Glomerular visceral epithelial cell (primary cell): Measurements from ENCODE around the gene MRPS18B.

ENCODE experiments used
- DNase-seq: peaks from one replicate; pipeline ENCODE4 v3.0.0-alpha.2; 2016; ENCODE audit errors: extremely low spot score

Gene MRPS18B

DNA sequence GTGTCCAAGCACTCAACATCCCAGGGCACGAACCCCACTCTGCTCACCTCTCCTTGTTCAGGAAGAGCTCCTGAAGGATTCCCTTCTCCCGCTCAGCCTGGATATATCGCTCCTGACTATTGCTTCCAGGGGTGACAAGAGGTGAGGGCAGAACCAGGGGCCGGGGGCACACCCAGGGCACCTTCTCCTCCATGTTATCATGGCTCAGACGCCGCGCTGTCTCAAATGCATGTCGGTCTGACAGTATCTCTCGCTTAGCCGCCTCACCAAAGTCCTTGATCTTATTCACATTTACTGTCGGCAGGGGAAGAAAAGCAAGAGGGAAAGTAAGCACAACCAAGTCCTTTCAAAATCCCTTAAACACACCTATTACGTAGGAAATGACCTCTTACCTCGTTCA is 13.7 kb upstream of the MRPS18B start:
- DNase-seq: no peak

DNA sequence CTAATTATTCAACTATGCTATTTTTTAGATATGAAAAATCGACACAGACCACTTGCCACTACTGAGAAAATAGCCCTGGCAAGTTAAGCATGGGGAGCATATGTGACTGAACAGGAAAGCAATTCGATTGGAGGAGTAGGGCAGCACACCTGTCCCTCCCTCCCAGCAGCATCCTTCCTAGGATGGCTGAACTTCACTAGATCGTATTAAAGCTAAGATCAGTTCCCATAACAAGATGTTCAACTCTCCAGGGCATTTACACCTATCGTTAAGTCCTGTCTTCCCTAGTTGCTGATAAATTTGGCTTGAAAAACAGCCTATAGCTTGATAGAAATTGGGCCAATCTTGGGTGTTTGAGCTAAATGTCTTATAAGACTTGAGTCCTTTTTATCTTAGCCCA is 7.6 kb upstream of the MRPS18B start:
- DNase-seq: no peak

DNA sequence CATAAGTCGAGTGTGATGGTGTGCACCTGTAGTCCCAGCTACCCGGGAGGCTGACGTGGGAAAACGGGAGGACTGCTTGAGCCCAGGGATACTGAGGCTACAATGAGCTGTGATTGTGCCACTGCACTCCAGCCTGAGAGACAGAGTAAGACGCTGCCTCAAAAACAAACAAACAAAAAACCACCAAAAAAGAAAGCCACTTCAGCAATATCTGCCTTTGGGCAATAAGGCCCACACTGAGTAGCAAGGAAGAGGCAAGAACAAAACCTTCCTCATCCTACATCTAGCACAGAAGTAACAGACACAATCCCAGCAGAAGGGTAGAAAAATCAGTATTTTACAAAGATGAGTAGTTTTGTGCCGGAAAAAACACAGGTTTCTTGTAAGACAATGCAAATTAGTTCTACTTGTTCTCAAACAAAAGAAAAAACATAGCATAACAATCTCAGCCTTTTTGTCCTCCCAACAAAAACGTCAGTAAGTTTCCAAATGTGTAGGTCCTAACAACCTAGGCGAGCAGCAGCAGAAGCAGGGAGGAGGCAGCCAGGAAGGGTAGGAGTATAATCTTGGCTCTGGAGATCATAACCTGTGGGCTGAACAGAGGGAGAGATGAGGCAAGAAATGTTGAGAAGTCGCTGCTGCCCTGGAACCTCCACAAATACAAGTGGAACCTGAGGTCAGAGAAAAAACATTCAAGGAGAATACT is 6.3 kb upstream of the MRPS18B start:
- DNase-seq: no peak

DNA sequence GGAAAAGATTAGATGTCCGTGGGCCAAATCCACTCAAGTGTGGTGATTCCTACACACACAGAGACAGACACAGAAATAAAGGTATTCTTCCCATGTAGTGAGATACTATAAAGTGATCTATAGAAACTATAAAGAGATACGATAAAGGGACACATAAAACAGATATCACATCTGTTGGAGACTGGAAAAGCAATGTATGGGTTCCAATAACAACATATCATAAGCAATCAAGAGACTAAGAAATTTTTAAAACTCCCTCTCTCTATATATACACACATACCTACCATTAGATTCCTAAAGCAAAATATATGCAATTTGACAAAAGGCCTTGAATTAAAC is 5.8 kb upstream of the MRPS18B start:
- DNase-seq: no peak

DNA sequence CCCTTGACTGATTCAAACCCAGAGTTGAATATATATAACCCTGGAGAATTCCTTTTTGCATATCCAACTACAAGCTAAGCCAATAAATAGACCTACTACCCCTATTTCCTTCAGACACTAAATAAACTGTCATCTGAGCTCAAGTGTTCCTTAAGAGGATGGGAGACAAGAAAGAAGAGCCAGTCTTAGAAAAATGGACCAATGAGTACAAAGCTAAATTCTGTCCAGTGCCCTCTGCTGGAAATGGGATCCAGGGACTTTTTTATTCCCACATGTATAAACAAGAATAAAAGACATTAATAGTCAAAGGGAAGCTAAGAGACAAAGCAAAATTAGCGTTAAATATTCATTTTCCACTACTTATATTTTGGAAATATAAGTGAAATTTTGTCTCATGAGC is 5.4 kb upstream of the MRPS18B start:
- DNase-seq: peak; percentile 37

DNA sequence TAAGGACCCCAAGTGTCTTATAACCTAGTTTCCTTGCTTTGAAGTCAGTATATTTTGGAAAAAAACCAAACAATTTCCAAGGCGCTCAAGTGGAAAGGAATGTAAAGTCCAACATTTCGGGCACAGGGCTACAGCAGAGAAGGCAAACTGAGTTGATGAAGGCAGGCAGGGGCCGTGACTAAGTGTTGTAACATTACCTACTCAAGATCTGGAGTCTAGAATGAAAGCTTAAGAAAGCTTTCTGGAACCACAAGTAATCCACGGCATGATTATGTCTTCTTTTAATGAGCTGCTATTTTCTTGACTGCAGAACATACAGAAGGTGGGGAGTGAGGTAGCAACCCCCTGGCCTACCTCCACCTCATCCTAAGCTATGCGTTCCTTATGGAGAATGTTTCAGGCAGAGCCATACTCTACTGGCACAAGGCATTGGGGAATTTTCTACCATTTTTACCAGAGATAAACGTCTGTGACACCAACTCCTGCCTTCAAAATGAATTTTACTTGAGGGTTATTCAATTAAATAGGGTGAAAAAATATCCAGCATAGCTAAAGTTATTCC is 4.9 kb upstream of the MRPS18B start:
- peak; percentile 87 for DNase-seq

GRCh38 chr6:30613251-30614043 is 4.2 kb upstream of the MRPS18B start:
- peak; percentile 45 for DNase-seq

- DNase-seq: no peak
Measured at GRCh38 chr6:30614044-30614842, 3.4 kb upstream of the MRPS18B start.

DNA sequence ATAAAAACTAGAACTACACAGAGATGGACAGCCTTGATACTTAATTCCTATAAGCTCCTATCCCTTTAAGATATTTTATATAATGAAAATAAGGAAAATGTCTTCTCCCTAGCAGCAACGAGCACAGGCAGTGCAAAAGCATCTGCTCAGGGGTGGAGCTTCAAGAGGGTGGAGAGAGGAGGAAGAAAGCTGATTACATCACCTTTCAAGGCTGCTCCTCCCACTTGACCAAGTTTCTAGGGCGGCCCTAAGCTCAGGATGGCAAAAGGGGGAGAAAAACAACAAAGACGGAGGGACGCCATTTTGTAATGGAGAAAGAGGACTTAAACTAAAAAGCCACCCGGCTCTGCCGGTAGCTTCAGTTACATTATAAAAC is 2.8 kb upstream of the MRPS18B start:
- peak; percentile 98 for DNase-seq

DNA sequence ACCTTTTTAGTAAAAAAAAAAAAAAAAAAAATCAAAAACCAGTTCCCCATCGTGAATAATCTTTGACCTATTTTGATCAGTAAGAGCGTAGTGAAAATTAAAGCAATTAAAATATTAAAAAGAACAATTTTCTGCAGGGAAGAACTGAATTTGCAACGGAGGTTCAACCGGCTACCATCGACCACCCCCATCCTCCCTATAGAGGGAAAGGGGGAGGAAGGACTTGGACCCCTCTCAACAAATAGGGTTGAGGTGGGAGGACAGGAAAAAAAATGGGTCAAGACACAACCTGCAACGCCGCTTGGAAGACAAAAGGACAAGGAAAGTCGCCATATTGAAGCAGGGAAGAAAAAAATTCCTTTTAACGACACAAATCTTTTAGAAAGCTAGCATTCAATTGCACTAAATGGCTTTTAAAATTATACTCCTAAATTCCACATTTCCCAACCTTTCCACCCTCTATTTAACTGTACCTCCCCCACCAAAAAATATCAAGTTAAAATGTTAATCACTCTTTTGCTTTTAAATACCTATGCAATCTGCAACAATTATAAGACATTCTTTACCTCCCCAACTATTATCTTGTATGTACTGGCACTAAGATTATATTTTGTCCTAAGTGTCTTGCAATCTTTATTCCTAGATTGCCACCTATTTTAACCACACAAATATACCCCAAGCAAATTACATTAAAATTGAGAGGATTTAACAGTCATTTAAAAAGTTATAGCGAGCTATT is 2.3 kb upstream of the MRPS18B start:
- peak; percentile 90 for DNase-seq

DNA sequence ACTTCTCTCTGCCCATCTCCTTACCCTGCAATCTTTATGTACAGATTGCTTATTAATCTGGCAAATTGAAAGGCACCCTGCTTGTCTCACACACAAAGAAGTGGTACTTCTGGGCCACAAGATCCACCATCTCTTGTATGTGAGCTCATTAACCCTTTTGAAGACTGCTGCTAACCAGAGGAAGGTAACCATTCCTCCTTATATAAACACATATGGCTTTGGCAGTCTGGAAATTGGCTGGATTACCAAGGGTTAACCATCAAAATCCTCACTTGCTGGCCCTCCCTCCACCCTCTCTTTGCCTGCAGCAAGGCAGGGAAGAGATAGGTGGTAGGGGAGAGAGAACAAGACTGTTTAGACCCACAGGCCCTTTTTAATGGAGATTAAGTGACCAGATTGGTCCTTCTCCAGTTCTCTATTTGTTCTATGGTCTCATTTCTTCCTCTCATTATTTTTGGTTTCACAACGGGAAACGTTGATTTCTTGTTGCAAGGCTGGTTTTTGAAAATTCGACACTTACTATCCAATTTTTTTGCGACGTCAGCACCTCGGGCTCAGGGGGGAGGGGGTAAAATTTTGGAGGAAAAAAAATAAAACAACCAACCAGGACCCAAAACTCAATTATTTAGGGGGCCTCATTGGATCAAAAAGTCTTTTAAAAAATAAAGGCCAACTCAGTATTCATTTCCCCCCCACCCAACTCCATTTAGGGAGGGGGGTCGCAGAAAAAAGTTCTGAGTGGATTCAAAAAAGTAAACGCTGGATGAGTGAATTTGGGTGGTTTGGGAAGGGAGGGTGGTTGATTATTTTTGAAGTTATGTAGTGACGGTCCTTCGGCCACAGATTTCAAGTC is 1.5 kb upstream of the MRPS18B start:
- DNase-seq: peak; percentile 51

GRCh38 chr6:30616811-30617564 is 652 bp upstream of the MRPS18B start, which contains the start of gene PPP1R10:
Gene PPP1R10 (minus strand): TSS chr6:30617243. CDS start chr6:30609944, 7,299 bp downstream.
- peak; percentile 100 for DNase-seq

DNA sequence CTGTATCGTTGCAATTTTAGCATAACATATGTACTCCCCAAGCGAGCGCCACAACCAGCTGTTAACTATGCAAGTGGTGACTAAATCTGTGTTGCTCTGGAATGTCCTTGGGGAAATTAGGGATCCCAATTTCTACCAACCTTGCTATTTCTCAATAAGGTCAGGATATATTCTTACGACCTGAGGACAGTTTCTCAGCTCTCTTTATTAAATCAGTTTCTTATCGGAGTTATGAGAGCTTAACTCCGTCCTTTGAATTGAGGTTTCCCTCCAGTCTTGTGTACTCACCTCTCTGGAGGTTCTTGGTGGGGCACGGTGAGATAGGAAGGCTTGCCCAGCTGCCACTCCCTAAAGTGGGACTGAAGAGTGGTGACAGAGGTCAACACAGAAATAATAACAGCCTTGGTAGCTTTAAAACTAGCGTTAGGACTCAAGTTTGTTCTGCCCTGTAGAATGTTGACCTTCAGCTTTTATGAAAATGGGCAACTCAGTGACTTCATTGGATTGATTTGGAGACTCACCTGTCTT is 694 bp downstream of the MRPS18B start:
- no peak for DNase-seq

DNA sequence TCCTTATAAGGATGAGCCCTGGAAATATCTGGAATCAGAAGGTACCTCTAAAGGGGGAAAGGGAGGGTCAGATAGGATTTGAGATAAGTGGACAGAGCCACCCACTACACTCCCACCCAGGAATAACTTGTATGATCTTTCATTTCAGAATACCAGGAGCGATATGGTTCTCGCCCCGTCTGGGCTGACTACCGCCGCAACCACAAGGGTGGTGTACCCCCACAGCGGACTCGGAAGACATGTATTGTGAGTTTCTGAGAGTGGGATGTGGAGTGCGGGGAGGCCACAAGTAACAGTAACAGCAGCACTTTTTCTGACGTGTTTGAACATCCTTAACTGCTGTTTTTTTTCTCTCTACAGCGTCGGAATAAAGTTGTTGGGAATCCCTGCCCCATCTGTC is 1.9 kb downstream of the MRPS18B start:
- no peak for DNase-seq

DNA sequence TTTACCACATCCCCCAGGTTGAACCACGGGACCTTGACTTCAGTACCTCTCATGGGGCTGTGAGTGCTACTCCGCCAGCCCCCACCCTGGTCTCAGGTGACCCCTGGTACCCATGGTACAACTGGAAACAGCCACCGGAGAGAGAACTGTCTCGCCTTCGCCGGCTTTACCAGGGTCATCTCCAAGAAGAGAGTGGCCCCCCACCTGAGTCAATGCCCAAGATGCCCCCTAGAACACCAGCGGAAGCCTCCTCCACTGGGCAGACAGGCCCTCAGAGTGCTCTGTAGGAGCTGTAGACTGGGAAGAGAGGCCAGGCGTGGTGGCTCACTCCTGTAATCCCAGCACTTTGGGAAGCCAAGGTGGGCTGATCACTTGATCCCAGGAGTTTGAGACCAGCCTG is 7.9 kb downstream of the MRPS18B start:
- DNase-seq: no peak

DNA sequence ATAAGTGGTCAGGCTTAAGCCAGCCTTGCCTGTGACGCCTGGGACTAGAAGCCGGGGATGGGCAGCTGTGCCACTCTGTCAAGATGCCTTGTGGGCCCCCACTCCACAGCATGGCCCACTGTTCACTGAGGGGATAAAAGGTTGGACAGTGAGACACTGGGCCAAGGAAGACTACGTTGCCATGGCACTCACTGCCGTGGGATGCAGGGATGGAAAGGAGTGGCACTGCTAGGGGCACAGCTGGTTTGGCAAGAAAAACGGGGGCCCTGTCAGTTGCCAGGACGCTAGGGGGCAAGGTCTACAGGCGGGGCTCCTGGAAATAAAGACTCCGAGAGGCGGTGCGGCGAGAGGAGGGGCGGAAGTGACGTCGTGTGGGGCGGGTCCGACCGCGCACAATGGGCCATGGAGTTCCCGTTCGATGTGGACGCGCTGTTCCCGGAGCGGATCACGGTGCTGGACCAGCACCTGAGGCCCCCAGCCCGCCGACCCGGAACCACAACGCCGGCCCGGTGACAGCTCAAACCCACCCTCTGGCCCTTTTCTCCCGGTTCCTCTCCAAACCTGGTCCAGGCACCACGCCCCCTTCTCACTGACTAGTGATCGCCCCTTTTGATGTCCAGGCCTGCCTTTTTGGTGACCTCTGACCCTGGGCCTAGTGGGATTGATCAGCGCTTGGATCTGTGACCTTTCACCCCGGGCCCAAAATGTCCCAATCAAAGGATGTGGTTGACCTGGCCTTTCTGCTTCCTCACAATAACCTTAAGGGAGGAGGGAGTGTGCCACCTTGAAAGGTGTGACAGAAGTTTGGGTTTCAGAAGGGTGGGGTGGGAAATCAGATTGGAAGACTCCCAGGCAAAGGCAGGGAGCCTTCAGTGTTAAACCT is 9.1 kb downstream of the MRPS18B start, which contains the start of gene ATAT1:
ATAT1 (plus strand) TSS at position 391 of the 883 bp plus-strand sequence.
- DNase-seq: peak; percentile 79

DNA sequence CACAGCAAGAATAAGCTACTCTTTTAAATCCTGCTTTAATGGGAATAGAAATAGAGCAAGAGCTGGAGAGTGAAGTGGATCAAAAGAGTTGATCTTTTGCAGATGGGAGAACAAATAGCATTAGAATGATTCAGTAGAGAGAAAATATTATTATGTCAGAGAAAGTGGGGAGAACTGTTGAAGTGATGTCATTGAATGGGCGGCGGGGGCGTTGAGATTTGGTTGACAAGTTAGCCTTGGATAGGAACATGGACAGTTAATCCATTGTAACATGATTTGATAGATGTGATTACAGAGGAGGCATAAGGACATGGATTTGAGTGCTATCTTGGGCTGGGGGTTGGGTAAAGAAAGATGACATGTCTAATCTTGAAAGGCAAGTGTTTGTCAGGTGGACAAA is 18.2 kb downstream of the MRPS18B start:
- DNase-seq: no peak

DNA sequence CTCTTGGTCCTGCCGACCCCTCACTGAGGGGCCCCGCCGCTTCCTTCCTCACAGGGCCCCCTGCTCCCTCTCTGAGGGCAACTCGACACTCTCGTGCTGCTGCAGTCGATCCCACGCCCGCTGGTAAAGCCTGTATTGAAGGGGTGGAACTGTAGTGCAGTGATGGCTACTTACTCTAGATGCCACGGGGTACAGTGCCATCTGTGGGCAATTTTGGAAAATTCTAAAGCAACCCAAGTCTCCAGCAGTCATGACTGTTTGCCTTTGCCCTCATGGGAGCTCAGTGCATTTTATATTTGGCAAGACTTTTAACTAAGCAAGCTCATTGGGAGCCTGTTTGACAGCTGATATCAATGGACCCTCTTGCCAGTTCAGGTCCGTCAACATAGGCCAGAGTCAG is 22.8 kb downstream of the MRPS18B start:
- no peak for DNase-seq

GRCh38 chr6:30641048-30641447 is 23.4 kb downstream of the MRPS18B start:
- DNase-seq: no peak
